Activated CD8-positive, alpha-beta T cell treated with anti-CD3 and anti-CD28 coated beads, Interleukin-2, amount 10 ng/mL, durations not matched to agents 7 days and 5 days (primary cell): Measurements from ENCODE around the gene TEP1. TPM values are rescaled to one million over a fixed set of nuclear protein-coding genes. Genes with fewer than 3 reads are reported as not detected.

Experiments used
- ATAC-seq: fragments of 150-1000 bp; cut with Tn5 transposase; one replicate; pipeline ENCODE4 v1.10.0; 2021; ENCODE audit warnings: moderate library complexity
- CTCF ChIA-PET: fragments of 350-600 bp; sonication (Branson Sonifier 250); formaldehyde crosslinking; loops from one replicate; lab custom pipeline; 2021; ENCODE audit warnings: antibody characterized with exemption; lab: Charles Lee
- POLR2A ChIA-PET: fragments of 350-600 bp; sonication (Branson Sonifier 250); formaldehyde crosslinking; loops from one replicate; lab custom pipeline; 2021; ENCODE audit warnings: antibody characterized with exemption; lab: Charles Lee
- DNase-seq: peaks from one replicate; pipeline ENCODE4 v3.0.0-alpha.2; 2020
- H3K27ac Mint-ChIP-seq: one replicate; pipeline ENCODE4 v1.8.0; 2021; ENCODE audit warnings: mild to moderate bottlenecking, mixed read lengths
- H3K27me3 Mint-ChIP-seq: one replicate; pipeline ENCODE4 v1.8.0; 2021; ENCODE audit warnings: low read depth, mixed read lengths
- H3K36me3 Mint-ChIP-seq: one replicate; pipeline ENCODE4 v1.8.0; 2021; ENCODE audit warnings: low read depth, mixed read lengths
- H3K4me1 Mint-ChIP-seq: one replicate; pipeline ENCODE4 v1.8.0; 2021; ENCODE audit warnings: low read depth, mixed read lengths
- H3K4me3 Mint-ChIP-seq: one replicate; pipeline ENCODE4 v1.8.0; 2021; ENCODE audit warnings: mild to moderate bottlenecking, mixed read lengths
- H3K9me3 Mint-ChIP-seq: one replicate; pipeline ENCODE4 v1.8.0; 2022; ENCODE audit warnings: mixed read lengths; ENCODE audit not compliant: insufficient read depth
- total RNA-seq, 2 experiments: library from RNA; stranded (reverse); gene quantifications; one replicate each; pipeline ENCODE4 v1.2.3, GENCODE V29; 2021

Gene TEP1
- total RNA-seq, 2 experiments from 2014 or later, result 34.6 to 48.7 TPM

DNA sequence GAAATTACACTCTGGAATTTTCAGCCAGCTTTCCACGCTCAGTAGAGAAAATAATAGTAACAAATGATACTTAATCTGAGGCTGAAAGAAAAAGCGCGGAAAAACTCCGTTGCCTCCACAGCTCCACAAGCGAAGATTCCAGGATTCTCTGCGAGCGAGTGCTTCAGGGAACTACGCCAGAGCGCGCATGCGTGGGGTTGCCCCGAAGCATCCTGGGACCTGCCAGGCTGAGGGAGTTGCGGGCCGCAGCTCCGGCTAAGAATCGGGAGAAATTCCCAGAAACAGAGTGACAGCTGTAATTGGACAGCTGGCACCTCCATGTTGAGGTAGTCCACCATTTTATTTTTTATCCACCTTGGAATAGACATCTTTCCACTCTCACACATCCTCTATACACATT, 95.6 kb downstream of the TEP1 start:
- DNase-seq, result no peak
- Mint-ChIP-seq H3K4me1 (no peaks in the 10 kb centered on the region), H3K9me3 (no peaks in the 10 kb centered on the region), H3K27me3 (no peaks in the 10 kb centered on the region), H3K4me3 (no peak overlapping the region), H3K36me3 (peaks cover 60% of the 10 kb centered on the region), H3K27ac (no peak overlapping the region)
- no peak for ATAC-seq
- CTCF ChIA-PET, result interaction anchor here (1.1 to 3.0 kb wide), 4 partner anchors 10 to 373 kb away, joined by 3 to 20 read pairs (median 6); partner anchors contain the start of gene TTC5
- POLR2A ChIA-PET, result interaction anchor here (1.1 kb wide), 1 partner anchor 25 kb away, joined by 5 read pairs; the partner anchor contains the start of gene PARP2

Other genes starting within 250 kb of the TEP1 start
- gene OR11G2, start 222.6 kb downstream of the TEP1 start, total RNA-seq, result not detected
- gene OR11H6, start 189.8 kb downstream of the TEP1 start, total RNA-seq, result not detected
- not detected for gene OR11H7, start 184.5 kb downstream of the TEP1 start, total RNA-seq
- not detected for gene OR11H4, start 174.2 kb downstream of the TEP1 start, total RNA-seq
- gene TTC5, start 107.5 kb downstream of the TEP1 start, total RNA-seq, result 10 to 100 TPM; 21.8 to 22.0 TPM
- 10 to 100 TPM; 35.3 to 38.3 TPM for gene CCNB1IP1, start 80.2 kb downstream of the TEP1 start, total RNA-seq
- 10 to 100 TPM; 29.7 to 32.3 TPM for gene PARP2, start 69.9 kb downstream of the TEP1 start, total RNA-seq
- 1 to 10 TPM; 2.4 to 2.7 TPM for gene KLHL33, start 22.7 kb upstream of the TEP1 start, total RNA-seq
- 10 to 100 TPM; 51.8 to 56.6 TPM for gene OSGEP, start 41.3 kb upstream of the TEP1 start, total RNA-seq
- gene APEX1, start 41.7 kb upstream of the TEP1 start, total RNA-seq, result 100 to 1,000 TPM; 135 to 142 TPM
- 10 to 100 TPM; 31.3 to 31.6 TPM for gene PIP4P1, start 47.9 kb upstream of the TEP1 start, total RNA-seq
- gene PNP, start 55.9 kb upstream of the TEP1 start, total RNA-seq, result 100 to 1,000 TPM; 211 to 216 TPM
- gene RNASE10, start 92.0 kb upstream of the TEP1 start, total RNA-seq, result under 1 TPM; 0.29 to 0.40 TPM
- not detected for gene RNASE9, start 147.5 kb upstream of the TEP1 start, total RNA-seq
- not detected for gene RNASE11, start 174.5 kb upstream of the TEP1 start, total RNA-seq
- gene RNASE12, start 177.9 kb upstream of the TEP1 start, total RNA-seq, result not detected
- gene OR6S1, start 228.2 kb upstream of the TEP1 start, total RNA-seq, result not detected